Colonic mucosa (tissue), 4 donors: ENCODE results near the gene SYT2. TPM values are rescaled to one million over a fixed set of nuclear protein-coding genes. Genes with fewer than 3 reads are reported as not detected.

Experiments used
- DNase-seq: peaks from one replicate; pipeline ENCODE4 v3.0.0-alpha.2; 2020
- H3K27ac ChIP-seq: fragments of 200-600 bp; one replicate; pipeline ENCODE4 v1.8.0; 2021
- H3K27me3 ChIP-seq: fragments of 200-600 bp; one replicate; pipeline ENCODE4 v1.8.0; 2021
- H3K36me3 ChIP-seq: fragments of 200-600 bp; one replicate; pipeline ENCODE4 v1.8.0; 2021
- H3K4me1 ChIP-seq: fragments of 200-600 bp; one replicate; pipeline ENCODE4 v1.8.0; 2021; ENCODE audit warnings: mild to moderate bottlenecking
- H3K4me3 ChIP-seq: fragments of 200-600 bp; one replicate; pipeline ENCODE4 v1.8.0; 2021
- H3K9ac ChIP-seq, 2 donors: one replicate each; pipeline ENCODE4 v1.7.0; 2013; ENCODE audit warnings: control low read depth in 2 of 2, low read depth in 2 of 2, low read length in 2 of 2
- H3K9me3 ChIP-seq: fragments of 200-600 bp; one replicate; pipeline ENCODE4 v1.8.0; 2021
- intact Hi-C: fragments of 100-400 bp; cut with DNase I; formaldehyde crosslinking; loops from one replicate; pipeline ENCODE4 v1.14.1; 2022
- total RNA-seq, 2 donors: library from RNA; stranded (reverse); fragmentation: NEBNext Ultra II Directional in 1 of 2; extraction: Animal tissue kit (Norgen Biotek cat#: 25700) in 1 of 2; gene quantifications; one replicate each; pipeline ENCODE4 v1.2.1, GENCODE V29; 2021
- TF ChIP-seq, protein P1 (sequence below): fragments of 200-600 bp; IDR thresholded peaks from one replicate; pipeline ENCODE4 v1.8.0; 2022; ENCODE audit warnings: antibody characterized with exemption, mild to moderate bottlenecking
- donor health status: healthy.
- donor health status: DM: no; HTN: no; CAD: no.
- donor health status: DM: no; HTN: no; CAD: no.

The SYT2 gene
- total RNA-seq, 2 donors from 2014 or later, result 0.15 to 0.19 TPM

DNA sequence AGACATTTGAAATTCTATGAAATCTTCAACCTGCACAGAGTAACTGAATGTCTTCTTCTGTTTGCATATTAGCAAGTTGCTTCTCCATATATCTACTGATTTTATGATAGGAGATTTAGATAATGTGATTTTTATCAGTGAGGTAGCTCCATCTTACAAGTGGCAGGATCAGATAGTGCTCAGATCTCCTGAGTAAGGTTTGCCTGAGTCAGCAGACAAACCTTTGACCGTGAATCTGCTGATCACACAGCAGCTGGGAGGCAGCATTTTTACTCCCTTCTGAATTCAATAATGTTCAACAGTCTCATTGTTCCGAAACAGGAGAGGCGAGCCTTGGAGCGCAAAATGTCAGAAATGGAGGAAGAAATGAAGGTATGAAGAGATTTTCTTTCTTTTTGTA lies 141.4 kb downstream of the SYT2 start:
- Histone ChIP-seq H3K36me3 (no peaks in the 10 kb centered on the region), H3K4me3 (no peak overlapping the region), H3K27ac (no peak overlapping the region), H3K27me3 (no peaks in the 10 kb centered on the region), H3K9me3 (no peaks in the 10 kb centered on the region), H3K4me1 (no peaks in the 10 kb centered on the region), H3K9ac (no peak overlapping the region)
- TF ChIP-seq, protein P1, sequence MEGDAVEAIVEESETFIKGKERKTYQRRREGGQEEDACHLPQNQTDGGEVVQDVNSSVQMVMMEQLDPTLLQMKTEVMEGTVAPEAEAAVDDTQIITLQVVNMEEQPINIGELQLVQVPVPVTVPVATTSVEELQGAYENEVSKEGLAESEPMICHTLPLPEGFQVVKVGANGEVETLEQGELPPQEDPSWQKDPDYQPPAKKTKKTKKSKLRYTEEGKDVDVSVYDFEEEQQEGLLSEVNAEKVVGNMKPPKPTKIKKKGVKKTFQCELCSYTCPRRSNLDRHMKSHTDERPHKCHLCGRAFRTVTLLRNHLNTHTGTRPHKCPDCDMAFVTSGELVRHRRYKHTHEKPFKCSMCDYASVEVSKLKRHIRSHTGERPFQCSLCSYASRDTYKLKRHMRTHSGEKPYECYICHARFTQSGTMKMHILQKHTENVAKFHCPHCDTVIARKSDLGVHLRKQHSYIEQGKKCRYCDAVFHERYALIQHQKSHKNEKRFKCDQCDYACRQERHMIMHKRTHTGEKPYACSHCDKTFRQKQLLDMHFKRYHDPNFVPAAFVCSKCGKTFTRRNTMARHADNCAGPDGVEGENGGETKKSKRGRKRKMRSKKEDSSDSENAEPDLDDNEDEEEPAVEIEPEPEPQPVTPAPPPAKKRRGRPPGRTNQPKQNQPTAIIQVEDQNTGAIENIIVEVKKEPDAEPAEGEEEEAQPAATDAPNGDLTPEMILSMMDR, result no peak
- no peak for DNase-seq
- intact Hi-C loops, result no loop called here

GRCh38 chr1:202568410-202568809 lies 141.8 kb downstream of the SYT2 start:
- H3K9me3 ChIP-seq, result no peaks in the 10 kb centered on the region
- DNase-seq, result no peak
- intact Hi-C loops, result no loop called here
- no peaks in the 10 kb centered on the region for H3K36me3 ChIP-seq
- H3K27ac ChIP-seq, result no peak overlapping the region
- H3K4me1 ChIP-seq, result no peaks in the 10 kb centered on the region
- no peak overlapping the region for H3K4me3 ChIP-seq
- H3K27me3 ChIP-seq, result no peaks in the 10 kb centered on the region
- TF ChIP-seq, protein P1, result no peak
- no peak overlapping the region for H3K9ac ChIP-seq

DNA sequence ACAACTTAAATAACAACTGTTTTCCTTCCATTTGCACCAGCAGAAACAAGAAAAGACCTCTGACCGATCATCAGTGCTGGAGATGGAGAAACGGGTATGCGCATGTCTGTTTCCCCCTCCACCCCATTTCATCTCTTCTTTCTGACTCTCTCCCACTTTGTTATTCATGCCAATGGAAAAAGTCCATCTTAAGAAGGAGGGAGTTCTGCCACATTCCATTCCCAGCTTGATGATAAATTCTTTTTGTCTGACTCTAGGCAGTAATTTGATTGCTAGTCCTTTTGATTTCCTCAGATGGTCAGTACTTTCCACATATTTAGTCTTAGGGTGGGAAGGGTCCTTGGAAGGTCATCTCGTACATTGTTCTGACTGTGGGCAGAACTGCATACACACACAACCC lies 142.5 kb downstream of the SYT2 start:
- H3K27ac ChIP-seq, result no peak overlapping the region
- no peaks in the 10 kb centered on the region for H3K36me3 ChIP-seq
- H3K9me3 ChIP-seq, result no peaks in the 10 kb centered on the region
- no peak for DNase-seq
- H3K4me1 ChIP-seq, result no peaks in the 10 kb centered on the region
- H3K27me3 ChIP-seq, result no peaks in the 10 kb centered on the region
- intact Hi-C loops, result no loop called here
- H3K4me3 ChIP-seq, result no peak overlapping the region
- TF ChIP-seq, protein P1, result no peak
- no peak overlapping the region for H3K9ac ChIP-seq

GRCh38 chr1:202565890-202566602 lies 144.2 kb downstream of the SYT2 start:
- Histone ChIP-seq H3K27ac (no peak overlapping the region), H3K9ac (no peak overlapping the region), H3K9me3 (no peaks in the 10 kb centered on the region), H3K4me3 (no peak overlapping the region), H3K27me3 (no peaks in the 10 kb centered on the region), H3K36me3 (no peaks in the 10 kb centered on the region), H3K4me1 (no peaks in the 10 kb centered on the region)
- DNase-seq, result no peak
- TF ChIP-seq, protein P1, result no peak
- intact Hi-C loops, result no loop called here

GRCh38 chr1:202564958-202565495 lies 145.2 kb downstream of the SYT2 start:
- H3K27me3 ChIP-seq, result no peaks in the 10 kb centered on the region
- no peaks in the 10 kb centered on the region for H3K4me1 ChIP-seq
- intact Hi-C loops, result loop anchor here (5.0 kb wide), 1 partner anchor 58 kb away; no protein-coding TSS in a partner anchor
- TF ChIP-seq, protein P1, result no peak
- H3K4me3 ChIP-seq, result no peak overlapping the region
- no peaks in the 10 kb centered on the region for H3K9me3 ChIP-seq
- H3K36me3 ChIP-seq, result no peaks in the 10 kb centered on the region
- no peak overlapping the region for H3K27ac ChIP-seq
- no peak overlapping the region for H3K9ac ChIP-seq
- DNase-seq, result no peak
